Activated CD4-positive, alpha-beta memory T cell treated with anti-CD3 and anti-CD28 coated beads, Interleukin-2, amount 10 ng/mL, durations not matched to agents 7 days and 5 days (primary cell): ENCODE measurements around the gene ENG. TPM values are rescaled to one million over a fixed set of nuclear protein-coding genes. Genes with fewer than 3 reads are reported as not detected.
A peak's percentile ranks its signal among the peaks of the same experiment; 100 is the strongest.

ENCODE experiments used
- CTCF ChIA-PET: fragments of 350-600 bp; sonication (Branson Sonifier 250); formaldehyde crosslinking; loops from one replicate; lab custom pipeline; 2021; ENCODE audit warnings: antibody characterized with exemption, inconsistent platforms; lab: Charles Lee
- POLR2A ChIA-PET: fragments of 350-600 bp; sonication (Branson Sonifier 250); formaldehyde crosslinking; loops from one replicate; lab custom pipeline; 2021; ENCODE audit warnings: antibody characterized with exemption; lab: Charles Lee
- DNase-seq: peaks from one replicate; pipeline ENCODE4 v3.0.0-alpha.2; 2020
- H3K27ac Mint-ChIP-seq: one replicate; pipeline ENCODE4 v1.8.0; 2021; ENCODE audit warnings: mild to moderate bottlenecking, mixed read lengths
- H3K27me3 Mint-ChIP-seq: one replicate; pipeline ENCODE4 v1.8.0; 2021; ENCODE audit warnings: mixed read lengths
- H3K36me3 Mint-ChIP-seq: one replicate; pipeline ENCODE4 v1.8.0; 2021; ENCODE audit warnings: low read depth, mixed read lengths
- H3K4me1 Mint-ChIP-seq: one replicate; pipeline ENCODE4 v1.8.0; 2021; ENCODE audit warnings: mixed read lengths
- H3K4me3 Mint-ChIP-seq: one replicate; pipeline ENCODE4 v1.8.0; 2021; ENCODE audit warnings: mild to moderate bottlenecking, mixed read lengths
- H3K9me3 Mint-ChIP-seq: one replicate; pipeline ENCODE4 v1.8.0; 2021; ENCODE audit warnings: mixed read lengths
- total RNA-seq, 2 experiments: library from RNA; stranded (reverse); gene quantifications; one replicate each; pipeline ENCODE4 v1.2.3, GENCODE V29; 2021

The ENG gene
- total RNA-seq, 2 experiments from 2014 or later: 13.1 to 14.1 TPM

DNA sequence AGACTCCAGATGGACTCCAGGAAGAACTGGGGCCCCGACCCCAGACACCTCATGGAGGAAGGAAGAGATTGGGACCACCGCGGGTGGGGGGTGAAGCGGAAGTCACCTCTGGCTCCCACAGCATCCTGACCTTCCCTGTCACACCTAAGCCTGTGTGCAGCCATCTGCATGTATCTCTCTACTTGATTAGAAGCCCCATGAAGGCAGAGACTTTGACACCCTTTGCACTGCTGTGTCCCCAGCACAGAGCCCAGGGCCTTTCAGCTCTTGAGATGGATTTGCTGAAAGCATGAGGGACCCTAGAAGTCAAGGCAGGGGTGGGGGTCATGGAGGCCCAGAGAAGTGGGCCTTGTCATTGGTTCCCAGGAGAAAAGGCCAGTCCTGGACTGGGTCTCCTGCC, 2.8 kb upstream of the ENG start:
- H3K36me3 Mint-ChIP-seq: peaks cover 3% of the 10 kb centered on the region
- H3K9me3 Mint-ChIP-seq: no peaks in the 10 kb centered on the region
- no peak for DNase-seq
- H3K27ac Mint-ChIP-seq: no peak overlapping the region
- H3K27me3 Mint-ChIP-seq: no peaks in the 10 kb centered on the region
- H3K4me1 Mint-ChIP-seq: peaks cover 32% of the 10 kb centered on the region
- ChIA-PET CTCF (interaction anchor here (0.6 kb wide), 1 partner anchor 13 kb away, joined by 3 read pairs; no protein-coding TSS in a partner anchor), POLR2A (no interaction called here)
- H3K4me3 Mint-ChIP-seq: no peak overlapping the region

DNA sequence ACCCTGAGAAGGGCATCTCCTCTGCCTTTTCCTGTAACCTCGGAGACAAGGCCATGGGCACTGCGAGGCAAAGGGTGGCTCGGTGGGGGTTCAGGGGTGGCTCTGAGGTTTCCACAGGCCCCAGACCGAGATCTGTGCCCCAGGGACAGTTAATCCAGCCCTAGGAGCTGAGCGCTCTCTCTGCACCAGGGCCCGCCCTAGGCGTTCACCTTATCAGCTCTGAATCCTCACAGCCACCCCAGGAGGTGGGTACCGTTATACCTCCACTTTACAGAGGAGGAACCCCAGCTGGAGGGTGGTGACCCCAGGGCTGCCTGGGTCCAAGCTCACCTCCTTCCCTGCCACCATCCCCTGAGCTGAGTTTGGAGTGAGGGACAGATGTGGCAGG, 2.3 kb upstream of the ENG start:
- no peaks in the 10 kb centered on the region for H3K9me3 Mint-ChIP-seq
- peaks cover 7% of the 10 kb centered on the region for H3K36me3 Mint-ChIP-seq
- DNase-seq: no peak
- ChIA-PET CTCF (interaction anchor here (0.6 kb wide), 1 partner anchor 13 kb away, joined by 3 read pairs; no protein-coding TSS in a partner anchor), POLR2A (no interaction called here)
- no peaks in the 10 kb centered on the region for H3K27me3 Mint-ChIP-seq
- H3K27ac Mint-ChIP-seq: no peak overlapping the region
- H3K4me3 Mint-ChIP-seq: no peak overlapping the region
- peaks cover 32% of the 10 kb centered on the region for H3K4me1 Mint-ChIP-seq

DNA sequence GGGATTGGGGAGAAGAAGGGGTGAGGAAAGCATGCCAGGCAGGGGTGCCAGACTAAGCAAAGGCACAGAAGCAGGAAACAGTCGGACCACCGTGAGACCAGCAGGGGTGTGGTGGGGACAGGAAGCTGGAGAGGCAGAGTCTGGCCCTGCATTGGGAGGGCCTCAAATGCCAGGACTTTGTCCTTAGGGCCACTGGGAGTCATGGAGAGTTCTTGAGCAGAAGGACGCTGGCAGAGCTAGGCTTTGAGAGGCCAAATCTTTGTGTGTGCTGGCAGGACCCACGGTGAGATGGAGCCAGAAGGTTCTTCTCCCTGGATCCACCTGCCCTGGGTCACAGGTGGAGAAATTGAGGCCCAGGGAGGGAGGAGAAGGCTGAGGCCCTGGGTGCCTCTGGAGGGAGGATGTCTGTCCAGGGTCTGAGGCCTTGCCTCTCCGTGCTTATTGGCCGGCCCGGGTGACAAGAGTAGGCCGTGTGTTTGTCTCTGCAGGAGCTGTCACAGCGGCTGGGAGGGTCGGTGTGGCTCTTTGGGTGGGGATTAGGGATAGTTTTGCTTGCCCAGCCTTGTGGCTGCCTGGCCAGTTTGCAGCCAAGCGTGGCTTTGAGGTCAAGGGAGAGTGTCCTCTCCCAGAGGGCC, 1.8 kb upstream of the ENG start:
- no peak for DNase-seq
- ChIA-PET CTCF (no interaction called here), POLR2A (no interaction called here)
- Mint-ChIP-seq H3K27me3 (no peaks in the 10 kb centered on the region), H3K4me1 (peaks cover 28% of the 10 kb centered on the region), H3K27ac (no peak overlapping the region), H3K4me3 (no peak overlapping the region), H3K9me3 (no peaks in the 10 kb centered on the region), H3K36me3 (peaks cover 7% of the 10 kb centered on the region)

DNA sequence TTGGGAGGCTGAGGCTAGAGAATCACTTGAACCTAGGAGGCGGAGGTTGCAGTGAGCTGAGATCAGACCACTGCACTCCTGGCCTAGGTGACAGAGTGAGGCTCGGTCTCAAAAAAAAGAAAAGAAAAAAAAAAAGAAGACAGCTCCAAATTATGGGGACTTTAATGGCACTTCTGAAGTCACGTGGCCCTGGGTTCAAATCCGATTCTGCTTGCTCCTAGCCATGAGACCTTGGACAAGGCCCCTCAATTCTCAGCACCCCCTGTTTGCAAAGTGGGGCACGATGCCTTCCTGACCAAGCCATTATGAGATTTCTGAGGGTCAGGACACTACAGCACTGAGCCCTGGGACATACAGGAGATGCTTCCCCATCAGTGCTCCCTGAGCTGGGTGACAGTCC, 1.1 kb upstream of the ENG start:
- peak overlapping the region; percentile 19 for H3K4me3 Mint-ChIP-seq
- CTCF ChIA-PET: interaction anchor here (0.6 to 1.3 kb wide), 2 partner anchors 14 to 47 kb away, joined by 3 to 6 read pairs; no protein-coding TSS in a partner anchor
- DNase-seq: no peak
- H3K4me1 Mint-ChIP-seq: peaks cover 25% of the 10 kb centered on the region
- no peak overlapping the region for H3K27ac Mint-ChIP-seq
- POLR2A ChIA-PET: interaction anchor here (1.9 kb wide), 1 partner anchor 9 kb away, joined by 7 read pairs; no protein-coding TSS in a partner anchor
- peaks cover 2% of the 10 kb centered on the region for H3K9me3 Mint-ChIP-seq
- H3K36me3 Mint-ChIP-seq: peaks cover 11% of the 10 kb centered on the region
- H3K27me3 Mint-ChIP-seq: no peaks in the 10 kb centered on the region

DNA sequence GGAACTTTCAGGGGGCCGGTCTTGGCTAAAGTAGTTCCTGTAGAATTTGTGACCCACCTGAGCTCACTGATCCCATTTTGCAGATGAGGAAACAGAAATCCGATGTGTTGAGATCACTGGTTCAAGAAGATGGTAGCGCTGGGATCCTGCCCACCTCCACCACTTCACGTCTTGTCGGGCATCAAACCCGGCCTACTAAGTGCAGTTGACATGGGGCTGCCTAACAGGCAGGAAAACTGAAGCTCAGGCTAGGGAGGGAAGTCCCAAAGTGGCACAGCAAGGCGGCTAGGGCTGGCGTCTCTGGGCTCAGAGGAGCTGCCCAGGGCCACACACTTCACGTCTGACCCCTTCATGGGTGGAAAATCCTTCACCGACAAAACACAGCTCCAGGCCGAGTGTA, 502 bp upstream of the ENG start:
- CTCF ChIA-PET: interaction anchor here (0.6 to 1.3 kb wide), 2 partner anchors 14 to 46 kb away, joined by 3 to 6 read pairs; no protein-coding TSS in a partner anchor
- Mint-ChIP-seq H3K4me3 (peak overlapping the region; percentile 84), H3K36me3 (peaks cover 14% of the 10 kb centered on the region), H3K27me3 (no peaks in the 10 kb centered on the region), H3K4me1 (peaks cover 25% of the 10 kb centered on the region), H3K27ac (no peak overlapping the region), H3K9me3 (peaks cover 5% of the 10 kb centered on the region)
- POLR2A ChIA-PET: interaction anchor here (1.4 to 2.2 kb wide), 3 partner anchors 8 to 120 kb away, joined by 3 to 7 read pairs (median 7); partner anchors contain the start of gene TOR2A
- no peak for DNase-seq

DNA sequence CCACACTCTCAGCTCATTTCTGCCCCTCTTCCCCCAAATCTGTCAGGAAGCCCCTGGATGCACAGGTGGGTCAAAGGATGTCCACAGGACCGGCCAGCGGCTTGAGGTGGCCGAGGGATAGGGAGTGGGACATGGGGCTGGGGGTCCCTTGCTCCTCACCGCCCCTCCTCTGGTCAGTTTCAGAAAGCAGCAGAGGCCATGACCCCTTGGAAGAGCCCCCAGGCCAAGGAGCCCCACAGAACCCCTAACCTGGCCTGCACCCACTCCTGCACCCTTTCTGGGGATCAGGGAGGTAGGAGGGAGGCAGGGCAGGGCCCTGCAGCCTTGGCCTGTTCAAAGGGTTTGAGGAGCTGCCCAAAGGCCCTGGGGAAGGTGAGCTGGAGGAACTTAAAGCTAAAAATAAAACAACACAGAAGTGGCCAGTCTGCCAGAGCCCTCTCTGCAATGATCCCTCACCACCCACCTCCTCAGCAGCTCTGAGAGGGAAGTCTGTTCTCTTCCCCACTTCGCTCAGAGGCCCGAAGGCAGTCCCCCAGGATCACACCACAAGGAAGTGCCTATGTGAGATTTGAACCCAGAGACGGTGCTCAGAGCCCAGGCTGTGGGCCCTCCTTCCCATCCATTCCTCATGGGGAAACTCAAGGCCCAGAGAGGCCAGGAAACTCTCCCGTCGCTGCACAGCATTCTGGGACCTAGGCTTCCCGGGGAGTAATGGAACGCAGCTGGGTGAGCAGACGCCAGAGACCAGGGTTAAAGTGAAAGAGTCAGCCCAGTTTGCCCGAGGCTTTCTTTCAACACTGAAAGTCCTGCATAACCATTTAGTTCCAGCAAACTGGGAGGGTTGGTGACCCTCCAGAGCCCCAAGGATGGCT, 910 bp downstream of the ENG start:
- Mint-ChIP-seq H3K4me1 (peaks cover 25% of the 10 kb centered on the region), H3K27me3 (no peaks in the 10 kb centered on the region), H3K4me3 (peak overlapping the region; percentile 84), H3K9me3 (peaks cover 16% of the 10 kb centered on the region), H3K36me3 (peaks cover 24% of the 10 kb centered on the region), H3K27ac (peak overlapping the region; percentile 76)
- no peak for DNase-seq
- ChIA-PET POLR2A (interaction anchor here (1.0 to 2.2 kb wide), 6 partner anchors 9 to 119 kb away, joined by 3 to 7 read pairs (median 4); partner anchors contain the start of genes CDK9 and TOR2A), CTCF (interaction anchor here (1.1 to 1.7 kb wide), 2 partner anchors 17 to 68 kb away, joined by 3 to 8 read pairs; no protein-coding TSS in a partner anchor)

DNA sequence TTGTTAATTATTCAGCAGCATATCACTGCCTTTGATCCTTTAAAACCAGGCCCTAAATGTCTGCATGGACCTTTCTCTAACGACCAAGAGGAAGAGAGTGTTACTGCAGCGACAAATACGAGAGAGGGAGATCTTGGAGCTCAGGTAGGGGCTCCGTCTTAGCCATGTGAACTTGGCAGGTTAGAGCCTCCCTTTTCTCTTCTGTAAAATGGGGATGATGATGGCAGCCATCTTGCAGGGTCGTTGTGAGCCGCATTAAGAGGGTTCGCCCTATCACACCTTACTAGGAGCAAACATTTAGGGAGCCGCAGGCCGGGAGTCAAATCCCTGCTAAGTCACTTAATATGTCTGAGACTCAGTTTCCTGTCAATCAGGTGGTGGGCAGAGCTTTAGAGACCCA, 1.6 kb downstream of the ENG start:
- H3K27me3 Mint-ChIP-seq: no peaks in the 10 kb centered on the region

DNA sequence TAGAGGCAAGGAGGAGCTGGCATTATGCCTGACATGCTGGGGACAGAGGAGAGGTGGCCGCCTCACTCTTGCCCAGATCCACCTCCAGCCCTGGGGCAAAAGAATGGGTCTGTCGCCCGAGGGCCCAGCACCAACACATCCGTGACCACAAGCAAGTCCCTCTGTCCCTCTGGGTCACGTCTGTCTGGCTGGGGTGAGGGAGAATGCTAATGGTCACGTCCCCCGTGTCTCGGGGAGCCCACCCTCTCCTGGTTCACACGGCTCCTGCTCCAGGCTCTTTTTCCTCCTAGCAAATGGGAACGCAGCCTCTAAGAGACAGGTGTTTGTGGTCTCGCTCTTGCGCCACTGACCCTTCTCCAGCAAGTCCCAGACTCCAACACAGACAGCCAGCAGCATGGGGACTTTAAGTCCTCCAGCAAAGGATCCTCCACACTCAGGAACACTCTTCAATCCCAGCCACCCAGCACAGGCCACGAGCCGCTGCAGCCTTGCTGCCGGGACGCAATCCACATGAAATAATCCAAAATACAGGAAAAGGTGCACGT, 4.1 kb downstream of the ENG start:
- Mint-ChIP-seq H3K27ac (no peak overlapping the region), H3K4me1 (peaks cover 25% of the 10 kb centered on the region), H3K4me3 (no peak overlapping the region), H3K36me3 (peaks cover 25% of the 10 kb centered on the region), H3K9me3 (peaks cover 19% of the 10 kb centered on the region), H3K27me3 (no peaks in the 10 kb centered on the region)
- CTCF ChIA-PET: no interaction called here
- POLR2A ChIA-PET: no interaction called here
- no peak for DNase-seq

More for the DNA sequence above, 1.6 kb downstream of the ENG start:
- Mint-ChIP-seq H3K36me3 (peaks cover 25% of the 10 kb centered on the region), H3K9me3 (peaks cover 19% of the 10 kb centered on the region), H3K27ac (no peak overlapping the region), H3K4me1 (peaks cover 25% of the 10 kb centered on the region), H3K4me3 (peak overlapping the region; percentile 24)
- DNase-seq: no peak
- POLR2A ChIA-PET: interaction anchor here (1.3 to 2.2 kb wide), 2 partner anchors 67 to 118 kb away, joined by 3 to 7 read pairs; partner anchors contain the start of genes CDK9 and TOR2A
- CTCF ChIA-PET: interaction anchor here (1.1 to 1.7 kb wide), 2 partner anchors 17 to 69 kb away, joined by 3 to 8 read pairs; no protein-coding TSS in a partner anchor

DNA sequence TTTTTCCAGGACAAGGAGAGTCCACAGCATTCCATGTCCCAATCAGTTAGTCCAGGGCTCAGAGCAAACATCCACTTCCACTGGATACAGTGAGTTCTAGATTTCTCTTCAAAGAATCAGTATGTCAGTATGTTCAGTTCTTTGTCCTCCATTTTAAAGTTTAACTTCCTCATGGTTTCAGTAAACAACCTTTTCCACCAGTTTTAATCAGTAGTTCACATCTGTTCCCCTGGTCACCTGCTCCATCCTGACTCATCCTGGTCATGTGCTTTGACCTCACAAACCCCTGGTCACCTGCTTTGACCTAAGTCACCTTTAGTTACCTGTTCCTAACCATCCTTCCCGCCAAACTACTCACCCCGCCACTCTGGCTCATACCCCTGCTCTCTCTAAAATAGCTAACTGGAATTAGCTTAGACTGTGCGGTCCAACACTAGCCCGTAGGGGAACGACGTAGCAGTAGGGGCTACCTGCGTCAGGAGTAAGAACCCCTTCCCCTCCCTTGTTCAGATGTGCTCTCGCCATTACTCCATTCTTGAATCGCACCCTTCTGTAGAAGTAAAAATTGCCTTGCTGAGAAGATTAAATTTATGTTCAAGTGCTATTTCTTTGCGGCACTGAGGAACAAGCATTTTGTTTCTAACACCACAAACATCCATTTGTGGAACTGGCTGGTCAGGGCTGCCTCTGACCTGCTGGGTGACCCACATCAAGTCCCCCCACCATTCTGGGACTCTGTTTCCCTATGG, 5.5 kb downstream of the ENG start:
- CTCF ChIA-PET: no interaction called here
- DNase-seq: no peak
- Mint-ChIP-seq H3K27me3 (no peaks in the 10 kb centered on the region), H3K4me3 (no peak overlapping the region), H3K36me3 (peaks cover 25% of the 10 kb centered on the region), H3K4me1 (peaks cover 19% of the 10 kb centered on the region), H3K27ac (no peak overlapping the region), H3K9me3 (peaks cover 19% of the 10 kb centered on the region)
- POLR2A ChIA-PET: no interaction called here

DNA sequence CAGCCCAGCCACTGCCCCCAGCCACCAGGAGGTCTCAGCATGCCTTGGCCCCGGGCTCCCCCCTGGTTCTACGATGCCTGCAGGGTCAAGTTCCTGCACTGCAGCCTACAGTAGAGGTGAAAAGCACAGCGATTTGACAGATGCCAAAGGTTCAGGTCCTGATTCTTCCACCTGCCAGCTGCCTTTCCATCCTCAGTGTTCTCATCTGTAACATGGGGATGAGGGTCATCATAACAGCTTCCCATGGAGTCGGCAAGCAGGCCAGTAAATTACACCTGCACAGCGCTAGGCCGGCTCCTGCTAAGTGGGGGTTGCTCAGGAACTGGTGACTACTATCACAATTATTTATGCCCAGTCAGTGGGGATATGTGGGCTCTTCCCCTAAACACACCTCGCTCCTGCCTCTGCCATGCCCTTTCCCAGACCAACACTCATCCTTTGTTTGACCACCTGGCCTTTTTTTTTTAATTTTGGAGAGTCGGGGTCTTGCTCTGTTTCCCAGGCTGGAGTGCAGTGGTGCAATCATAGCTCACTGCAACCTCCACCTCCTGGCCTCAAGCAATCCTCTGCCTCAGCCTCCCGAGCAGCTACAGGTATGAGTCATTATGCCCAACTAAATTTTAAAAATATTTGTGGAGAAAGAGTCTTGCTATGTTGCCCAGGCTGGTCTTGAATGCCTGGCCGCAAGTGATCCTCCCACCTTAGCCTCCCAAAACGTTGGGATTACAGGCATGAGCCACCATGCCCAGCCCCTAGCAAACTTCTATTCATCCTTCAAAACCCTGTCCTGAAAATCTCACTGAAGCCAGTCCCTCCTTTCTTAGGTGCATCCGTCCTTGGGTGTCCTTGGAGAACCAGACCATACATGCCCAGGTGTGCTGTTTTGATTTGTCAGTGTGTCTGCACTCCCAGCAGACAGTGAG, 6.4 kb downstream of the ENG start:
- H3K27me3 Mint-ChIP-seq: no peaks in the 10 kb centered on the region
- no peak for DNase-seq
- ChIA-PET POLR2A (no interaction called here), CTCF (no interaction called here)
- H3K36me3 Mint-ChIP-seq: peaks cover 25% of the 10 kb centered on the region
- H3K4me3 Mint-ChIP-seq: no peak overlapping the region
- H3K27ac Mint-ChIP-seq: no peak overlapping the region
- H3K9me3 Mint-ChIP-seq: peaks cover 19% of the 10 kb centered on the region
- H3K4me1 Mint-ChIP-seq: peaks cover 15% of the 10 kb centered on the region

DNA sequence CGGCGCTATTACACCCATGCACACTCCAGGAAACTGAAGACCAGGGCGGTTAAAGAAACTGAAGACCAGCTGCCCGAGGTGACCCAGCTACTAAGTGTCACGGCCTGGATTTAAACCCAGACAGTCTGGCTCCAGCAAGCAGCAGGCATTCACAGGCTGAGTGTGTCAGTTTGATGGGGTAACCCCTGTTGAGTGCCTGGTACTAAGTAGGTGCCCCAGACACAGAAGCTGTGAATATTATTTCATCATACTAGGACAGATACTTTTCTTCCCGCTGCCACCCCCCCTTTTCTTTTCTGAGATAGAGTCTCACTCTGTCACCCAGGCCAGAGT, 7.3 kb downstream of the ENG start:
- CTCF ChIA-PET: no interaction called here

More for the DNA sequence above, 7.3 kb downstream of the ENG start:
- H3K36me3 Mint-ChIP-seq: peaks cover 21% of the 10 kb centered on the region
- DNase-seq: no peak
- H3K27ac Mint-ChIP-seq: no peak overlapping the region
- H3K4me3 Mint-ChIP-seq: no peak overlapping the region
- H3K4me1 Mint-ChIP-seq: peaks cover 6% of the 10 kb centered on the region
- POLR2A ChIA-PET: no interaction called here
- peaks cover 19% of the 10 kb centered on the region for H3K9me3 Mint-ChIP-seq
- no peaks in the 10 kb centered on the region for H3K27me3 Mint-ChIP-seq
